Activated CD4-positive, alpha-beta T cell treated with anti-CD3 and anti-CD28 coated beads, Interleukin-2, amount 50 U/mL, for 48 hours (primary cell): Measurements from ENCODE around the gene TNFSF18.
"Not testable (repeated sequence)": the region's sequence is repeated elsewhere in the genome, so short reads cannot be mapped to it uniquely, and the experiment has no call there.

Experiments
- DNase-seq, 2 experiments: peaks; one replicate each; pipeline ENCODE4 v3.0.0-alpha.2; 2020

The TNFSF18 gene, protein sequence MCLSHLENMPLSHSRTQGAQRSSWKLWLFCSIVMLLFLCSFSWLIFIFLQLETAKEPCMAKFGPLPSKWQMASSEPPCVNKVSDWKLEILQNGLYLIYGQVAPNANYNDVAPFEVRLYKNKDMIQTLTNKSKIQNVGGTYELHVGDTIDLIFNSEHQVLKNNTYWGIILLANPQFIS

DNA sequence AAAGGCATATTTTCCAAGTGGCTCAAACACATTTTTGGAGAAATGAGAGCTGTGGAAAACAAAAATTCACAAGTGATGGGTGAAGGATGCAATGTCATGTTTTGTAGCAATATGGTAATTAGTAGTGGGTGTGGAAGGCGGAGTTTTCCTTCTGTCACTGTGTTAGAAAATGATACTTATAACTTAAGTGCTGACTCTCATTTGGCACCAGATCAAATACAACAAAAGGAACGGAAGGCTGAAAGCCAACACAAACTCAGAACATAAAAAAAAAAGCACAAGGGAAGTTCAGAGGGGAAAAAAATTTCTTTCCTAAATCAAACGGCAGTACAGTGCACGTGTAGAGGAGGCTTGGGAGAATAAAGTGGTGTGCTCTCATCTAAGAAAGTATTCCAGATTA is at the start of gene TNFSF18:
TSS of gene TNFSF18 (minus strand) at position 77 of the 400 bp plus-strand sequence. CDS start at position 32, 45 bp downstream.
- no peak for DNase-seq

- DNase-seq: no peak
Measured at GRCh38 chr1:173099166-173099565, 48.4 kb upstream of the TNFSF18 start.

DNA sequence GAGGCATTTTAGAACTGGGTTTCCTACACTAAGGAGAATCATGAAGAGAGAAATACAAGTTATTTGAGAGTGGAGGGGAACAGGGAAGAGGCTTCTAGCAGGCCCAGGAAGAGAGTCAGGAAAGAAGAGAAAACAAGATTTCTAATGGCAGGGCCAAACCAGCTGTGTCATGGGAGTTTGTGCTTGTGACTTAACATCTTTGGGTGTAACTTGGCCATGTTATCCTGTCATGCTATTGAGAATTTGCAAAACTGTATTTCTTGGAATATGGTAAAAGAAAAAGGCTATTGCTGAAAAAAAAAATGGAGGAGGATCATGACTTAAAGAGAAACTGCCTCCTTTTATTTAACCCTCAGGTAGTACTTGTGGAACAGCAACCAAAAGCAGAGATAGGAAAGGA is 47.4 kb upstream of the TNFSF18 start:
- no peak for DNase-seq

DNA sequence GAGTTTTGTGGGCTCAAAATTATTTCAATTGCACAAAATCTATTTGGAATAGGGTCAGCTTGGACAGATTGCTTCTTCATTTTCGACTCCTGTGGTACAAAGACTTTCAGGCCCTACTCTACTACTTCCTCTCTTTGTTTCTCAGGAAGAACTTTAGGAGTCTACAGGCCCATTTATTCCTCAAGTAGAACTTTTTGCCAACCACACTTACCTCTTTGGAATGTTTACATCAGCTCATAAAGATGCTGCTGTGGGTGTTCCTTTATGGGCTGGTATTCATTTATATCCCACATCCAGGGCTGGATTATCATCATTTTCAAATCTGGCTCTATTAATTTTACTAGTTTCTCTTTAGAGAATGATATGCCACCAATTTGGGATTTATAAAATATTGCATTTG is 46.3 kb upstream of the TNFSF18 start:
- no peak for DNase-seq

DNA sequence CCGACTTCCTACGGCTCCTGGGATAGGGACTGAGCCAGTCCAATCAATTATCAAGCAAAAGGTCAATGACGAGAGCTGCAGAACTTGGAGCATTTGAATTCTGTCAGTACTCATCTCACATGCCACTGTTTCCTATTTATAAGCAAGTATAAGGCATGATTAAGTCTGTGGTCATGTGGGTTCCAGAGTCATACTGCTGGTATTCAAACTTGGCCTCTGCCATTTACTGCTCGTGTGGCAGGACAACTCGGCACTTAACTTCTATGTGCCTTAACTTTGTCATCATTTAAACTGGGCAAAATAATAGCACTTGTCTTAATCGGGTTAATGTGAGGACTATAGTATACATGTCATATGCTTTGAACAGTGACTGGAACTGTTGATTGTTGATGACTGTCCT is 44.9 kb upstream of the TNFSF18 start:
- DNase-seq: no peak

DNA sequence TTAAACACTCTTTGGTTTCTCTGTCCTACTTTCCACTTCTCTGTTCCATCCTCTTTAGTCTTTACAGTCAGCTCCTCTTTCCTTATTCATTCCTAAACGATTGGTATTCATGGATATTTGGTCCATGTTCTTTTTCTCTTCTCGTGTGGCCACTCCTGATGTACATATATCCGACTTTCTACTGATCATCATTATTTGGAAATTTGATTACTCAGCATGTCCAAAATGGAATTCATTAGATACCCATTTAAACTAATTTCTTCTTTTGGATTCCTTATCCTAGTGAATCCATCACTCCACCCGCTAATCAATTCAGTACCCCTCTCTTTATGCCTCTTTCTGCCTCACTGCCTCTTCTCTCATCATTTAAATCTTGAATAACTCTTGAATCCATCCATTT is 43.8 kb upstream of the TNFSF18 start:
- no peak for DNase-seq

GRCh38 chr1:173093691-173094445 is 43.1 kb upstream of the TNFSF18 start:
- no peak for DNase-seq

DNA sequence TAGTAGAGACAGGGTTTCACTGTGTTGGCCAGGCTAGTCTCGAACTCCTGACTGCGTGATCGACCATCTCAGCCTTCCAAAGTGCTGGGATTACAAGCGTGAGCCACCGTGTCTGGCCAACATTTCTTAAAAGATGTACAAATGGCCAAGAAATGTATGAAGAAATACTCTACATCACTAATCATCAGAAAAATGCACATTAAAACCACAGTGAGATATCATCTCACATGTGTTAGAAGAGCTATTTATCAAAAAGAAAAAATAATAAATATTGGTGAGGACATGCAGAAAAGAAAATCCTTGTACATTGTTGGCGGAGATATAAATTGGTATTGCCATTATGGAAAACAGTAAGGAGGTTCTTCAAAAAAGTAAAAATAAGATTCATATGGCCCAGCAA is 33.6 kb upstream of the TNFSF18 start:
- DNase-seq: no peak

- no peak for DNase-seq
Measured at GRCh38 chr1:173082913-173083312, 32.2 kb upstream of the TNFSF18 start.

GRCh38 chr1:173074217-173074616 is 23.5 kb upstream of the TNFSF18 start:
- DNase-seq: not testable (repeated sequence)

GRCh38 chr1:173064011-173064410 is 13.3 kb upstream of the TNFSF18 start:
- DNase-seq: no peak

GRCh38 chr1:173063171-173063570 is 12.4 kb upstream of the TNFSF18 start:
- DNase-seq: no peak

DNA sequence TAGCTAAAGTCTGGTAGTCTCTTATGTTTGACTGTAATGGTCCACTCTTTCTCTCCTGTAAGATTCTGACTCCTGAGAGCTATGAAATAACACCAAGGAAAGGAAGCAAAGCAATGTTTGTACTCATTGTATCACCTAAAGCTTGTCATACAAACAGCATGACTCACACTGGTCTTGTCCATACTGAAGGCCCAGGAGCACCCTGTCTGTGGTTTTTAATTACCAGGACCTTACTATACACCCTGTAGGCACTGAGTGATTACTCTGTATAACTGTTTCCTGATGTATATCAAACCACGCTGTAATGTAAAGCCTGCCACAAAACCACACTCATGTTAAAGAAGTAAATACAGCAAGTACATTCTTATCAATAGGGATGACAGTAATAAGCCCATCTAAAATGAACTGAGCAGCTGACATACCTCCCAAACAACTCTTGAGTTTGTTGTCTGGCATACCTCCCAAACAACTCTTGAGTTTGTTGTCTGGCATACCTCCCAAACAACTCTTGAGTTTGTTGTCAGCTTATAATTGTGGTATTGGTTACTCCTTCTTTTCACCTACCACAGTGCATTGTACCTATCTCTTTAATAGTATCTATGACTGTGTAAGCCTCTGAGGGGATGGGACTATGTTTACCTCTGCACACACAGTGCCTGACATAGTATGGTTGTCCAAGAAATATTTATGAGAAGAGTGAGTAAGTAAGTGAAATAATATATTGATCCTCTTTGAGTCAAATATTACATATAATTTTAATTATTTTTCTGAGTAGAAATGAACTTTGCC is 11.6 kb upstream of the TNFSF18 start:
- DNase-seq: no peak

DNA sequence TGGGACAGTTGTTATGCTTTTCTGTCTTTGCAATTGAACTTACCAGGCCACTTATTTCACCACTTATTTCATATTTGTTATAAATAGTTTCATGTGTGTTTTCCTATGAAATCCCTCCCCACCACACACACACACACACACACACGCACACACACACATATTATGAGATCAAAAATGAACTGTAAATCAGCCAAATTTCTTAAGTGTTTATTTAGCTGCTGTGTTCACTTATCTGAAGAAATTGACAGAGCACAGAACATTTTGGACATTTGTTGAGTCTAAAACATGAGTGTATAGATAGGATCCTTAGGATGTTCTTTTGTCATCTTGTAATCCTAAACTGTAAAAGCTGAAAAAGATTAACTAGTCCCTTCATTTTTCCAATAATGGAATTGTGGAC is 7.8 kb upstream of the TNFSF18 start:
- DNase-seq: no peak

DNA sequence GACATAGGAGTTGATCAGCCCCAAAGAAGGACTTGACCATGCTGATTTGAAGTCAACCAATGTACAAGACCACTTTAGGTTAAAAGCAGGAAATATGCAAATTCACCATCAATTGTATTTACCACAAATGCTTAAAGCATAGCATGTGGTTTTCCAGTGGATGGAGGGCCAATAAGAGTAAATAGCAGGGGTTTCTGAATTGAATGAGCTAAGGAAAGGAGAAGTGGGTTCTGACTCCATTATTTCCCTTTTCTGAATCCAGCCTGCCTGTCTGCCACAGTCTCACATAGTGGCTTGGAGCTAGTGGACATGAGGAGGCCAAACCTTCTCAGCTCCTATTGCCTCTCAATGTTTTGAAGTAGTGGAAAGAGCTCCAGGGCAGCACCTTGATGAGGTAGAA is 7.2 kb upstream of the TNFSF18 start:
- no peak for DNase-seq

GRCh38 chr1:173056365-173056764 is 5.6 kb upstream of the TNFSF18 start:
- no peak for DNase-seq

DNA sequence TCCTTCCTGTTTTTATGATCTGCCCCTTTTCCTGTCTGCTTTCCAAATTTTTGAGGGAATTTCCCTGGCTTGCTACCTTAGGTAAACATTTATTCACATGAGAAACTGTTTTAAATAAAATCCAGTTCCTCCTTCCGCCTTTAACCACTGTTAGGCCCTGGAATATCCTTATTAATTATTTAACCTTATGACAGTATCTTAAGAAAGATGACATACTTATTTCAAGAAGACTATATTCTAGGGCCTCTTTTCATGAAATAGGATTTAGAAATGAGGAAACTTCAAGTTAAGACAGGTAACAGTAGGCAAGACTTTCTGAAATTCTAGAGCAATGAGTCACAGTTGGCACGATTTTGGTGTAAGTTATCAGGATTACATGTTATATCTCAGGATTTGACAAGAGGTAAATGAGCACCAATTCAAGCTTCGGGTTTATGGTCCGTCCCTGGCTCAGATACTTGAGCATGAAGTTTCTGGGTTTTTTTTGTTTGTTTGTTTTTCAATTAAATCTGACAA is 2.0 kb upstream of the TNFSF18 start:
- DNase-seq: no peak

DNA sequence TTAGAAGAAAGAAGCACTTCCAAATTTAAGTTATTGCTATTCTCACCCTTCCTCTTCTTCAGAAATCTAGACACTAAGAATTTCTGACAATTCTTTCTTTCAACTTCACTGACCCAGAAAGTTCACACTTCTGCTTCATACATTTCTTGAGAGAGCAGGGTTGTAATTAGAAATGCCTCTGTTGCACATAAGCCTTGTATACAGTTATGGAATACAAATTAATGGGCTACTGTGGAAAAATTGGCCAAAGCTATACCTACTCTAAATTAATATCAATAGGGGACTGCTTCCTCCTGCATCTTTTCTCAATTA is 1.5 kb downstream of the TNFSF18 start:
- no peak for DNase-seq

- DNase-seq: no peak
Measured at GRCh38 chr1:173048621-173049321, 2.0 kb downstream of the TNFSF18 start.

GRCh38 chr1:173044656-173045055 is 6.1 kb downstream of the TNFSF18 start:
- no peak for DNase-seq

GRCh38 chr1:173043253-173043652 is 7.5 kb downstream of the TNFSF18 start:
- DNase-seq: no peak

GRCh38 chr1:173042806-173043205 is 7.9 kb downstream of the TNFSF18 start:
- no peak for DNase-seq

DNA sequence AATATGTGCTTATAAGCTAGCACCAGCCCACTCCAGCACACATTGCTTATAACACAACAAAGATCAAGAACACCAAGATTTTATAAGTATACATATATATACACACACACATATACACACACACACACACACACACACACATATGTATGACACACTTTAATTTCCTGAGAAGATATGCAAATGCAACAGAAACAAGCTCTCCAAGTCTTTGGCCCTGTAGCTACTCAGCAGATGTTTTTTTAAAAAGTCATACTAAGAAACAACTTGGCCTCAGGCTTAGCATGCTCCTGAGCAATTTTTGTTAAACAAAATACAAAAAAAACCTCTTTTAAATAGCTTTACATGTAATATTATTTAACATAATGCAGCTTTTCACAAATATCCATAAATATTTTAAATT is 11.1 kb downstream of the TNFSF18 start:
- DNase-seq: no peak
